HEK293 (cell line): ENCODE data around the gene SLC35F5.

Source experiments
- CTCF ChIA-PET: fragments of 350-600 bp; formaldehyde crosslinking; extraction: SDS; loops from one replicate; lab custom pipeline; 2021; ENCODE audit warnings: antibody characterized with exemption; lab: Yijun Ruan, JAX
- POLR2A ChIA-PET: fragments of 300-600 bp; formaldehyde crosslinking; extraction: SDS; loops from one replicate; lab custom pipeline; 2020; ENCODE audit warnings: antibody characterized with exemption, inconsistent platforms; lab: Yijun Ruan, JAX
- H3K27ac ChIP-seq: fragments of 200-500 bp; sonication (Bioruptor generic); 2 replicates; pipeline ENCODE4 v1.5.1; 2014; ENCODE audit warnings: low read depth, low read length, control low read depth, inconsistent platforms; ENCODE audit errors: extremely low read depth
- H3K36me3 ChIP-seq, 2 experiments: fragments of 200-500 bp in 1 of 2; sonication (Bioruptor generic) in 1 of 2; 1 replicate in 1 of 2; 2 replicates in 1 of 2; pipeline ENCODE4 v1.5.1; 2014 to 2017; ENCODE audit warnings: inconsistent platforms in 2 of 2, low read length in 2 of 2; ENCODE audit not compliant: control insufficient read depth in 2 of 2, insufficient read depth in 1 of 2
- H3K4me1 ChIP-seq: fragments of 200-500 bp; sonication (Bioruptor generic); 2 replicates; pipeline ENCODE4 v1.5.1; 2014; ENCODE audit warnings: mild to moderate bottlenecking, low read length, inconsistent platforms; ENCODE audit not compliant: control insufficient read depth, insufficient read depth
- H3K4me3 ChIP-seq: 2 replicates; pipeline ENCODE4 v1.5.1; 2011; ENCODE audit warnings: low read depth, mild to moderate bottlenecking, control low read depth, low read length, moderate library complexity
- H3K9me3 ChIP-seq: fragments of 200-500 bp; sonication (Bioruptor generic); 2 replicates; pipeline ENCODE4 v1.5.1; 2014; ENCODE audit warnings: low read depth, low read length, inconsistent platforms; ENCODE audit not compliant: control insufficient read depth, insufficient read depth
- IKZF3 ChIP-seq: fragments of 450-650 bp; IDR thresholded peaks from 2 replicates; pipeline ENCODE4 v1.5.0; 2018; ENCODE audit warnings: missing biosample characterization, mild to moderate bottlenecking, missing genetic modification characterization, moderate library complexity
- MZF1 ChIP-seq: fragments of 450-650 bp; formaldehyde crosslinking; IDR thresholded peaks from 2 replicates; pipeline ENCODE4 v1.5.1; 2017; ENCODE audit warnings: missing biosample characterization, missing genetic modification characterization, borderline replicate concordance
- SETDB1 ChIP-seq: IDR thresholded peaks from one replicate; pipeline ENCODE4 v1.6.1; 2017; ENCODE audit warnings: mild to moderate bottlenecking, low read length, moderate library complexity, mixed read lengths; ENCODE audit not compliant: insufficient read length
- SP2 ChIP-seq: fragments of 450-650 bp; formaldehyde crosslinking; IDR thresholded peaks from 2 replicates; pipeline ENCODE4 v1.5.1; 2016; ENCODE audit warnings: missing biosample characterization, missing genetic modification characterization
- ZNF140 ChIP-seq: fragments of 450-650 bp; formaldehyde crosslinking; IDR thresholded peaks from 2 replicates; pipeline ENCODE4 v1.5.1; 2016; ENCODE audit warnings: missing biosample characterization, missing genetic modification characterization
- ZNF184 ChIP-seq: fragments of 450-650 bp; IDR thresholded peaks from 2 replicates; pipeline ENCODE4 v1.5.1; 2018; ENCODE audit warnings: missing biosample characterization, mild to moderate bottlenecking, missing genetic modification characterization
- ZNF274 ChIP-seq, 2 experiments: fragments of 200-500 bp in 1 of 2; fragments of 450-650 bp in 1 of 2; sonication (Bioruptor generic) in 1 of 2; formaldehyde crosslinking in 1 of 2; IDR thresholded peaks; 2 replicates each; pipeline versions ENCODE4 v1.5.1 to v1.6.1; 2014 to 2016; ENCODE audit warnings: borderline replicate concordance in 1 of 2, inconsistent platforms in 1 of 2, low read length in 1 of 2, missing biosample characterization in 1 of 2, missing genetic modification characterization in 1 of 2
- ZNF341 ChIP-seq: fragments of 450-650 bp; formaldehyde crosslinking; IDR thresholded peaks from 2 replicates; pipeline ENCODE4; 2016; ENCODE audit warnings: low read depth, missing biosample characterization, missing genetic modification characterization
- ZNF366 ChIP-seq: fragments of 450-650 bp; formaldehyde crosslinking; conservative IDR thresholded peaks from 2 replicates; pipeline ENCODE4 v1.5.1; 2016; ENCODE audit warnings: missing biosample characterization, missing genetic modification characterization
- ZNF514 ChIP-seq: fragments of 450-650 bp; formaldehyde crosslinking; IDR thresholded peaks from 2 replicates; pipeline ENCODE4 v1.5.1; 2016; ENCODE audit warnings: missing biosample characterization, missing genetic modification characterization
- ZNF585B ChIP-seq: fragments of 450-650 bp; formaldehyde crosslinking; IDR thresholded peaks from 2 replicates; pipeline ENCODE4 v1.5.1; 2016; ENCODE audit warnings: missing biosample characterization, missing genetic modification characterization
- TF ChIP-seq, protein P1 (sequence below): fragments of 450-650 bp; formaldehyde crosslinking; IDR thresholded peaks from 2 replicates; pipeline ENCODE4 v1.5.1; 2016; ENCODE audit warnings: missing biosample characterization, missing genetic modification characterization
- TF ChIP-seq, protein P2 (sequence below): sonication (generic); formaldehyde crosslinking; IDR thresholded peaks from 2 replicates; pipeline ENCODE4 v1.8.1; 2022; ENCODE audit warnings: mild to moderate bottlenecking, moderate library complexity, missing genetic modification reagents
- TF ChIP-seq, protein P3 (sequence below): fragments of 450-650 bp; IDR thresholded peaks from 2 replicates; pipeline ENCODE4 v1.5.1; 2018; ENCODE audit warnings: missing biosample characterization, missing genetic modification characterization
- TF ChIP-seq, protein P4 (sequence below): fragments of 450-650 bp; formaldehyde crosslinking; IDR thresholded peaks from 2 replicates; pipeline ENCODE4 v1.5.1; 2016; ENCODE audit warnings: missing biosample characterization, missing genetic modification characterization
- TF ChIP-seq, protein P5 (sequence below): fragments of 450-650 bp; formaldehyde crosslinking; IDR thresholded peaks from 2 replicates; pipeline ENCODE4 v1.5.1; 2016; ENCODE audit warnings: missing biosample characterization, missing genetic modification characterization
- TF ChIP-seq, protein P6 (sequence below): fragments of 450-650 bp; formaldehyde crosslinking; IDR thresholded peaks from 2 replicates; pipeline ENCODE4 v1.5.1; 2017; ENCODE audit warnings: missing biosample characterization, mild to moderate bottlenecking, missing genetic modification characterization, moderate library complexity
- TF ChIP-seq, protein P7 (sequence below): fragments of 450-650 bp; formaldehyde crosslinking; IDR thresholded peaks from 2 replicates; pipeline ENCODE4 v1.5.1; 2016; ENCODE audit warnings: missing biosample characterization, missing genetic modification characterization, borderline replicate concordance

The SLC35F5 gene

DNA sequence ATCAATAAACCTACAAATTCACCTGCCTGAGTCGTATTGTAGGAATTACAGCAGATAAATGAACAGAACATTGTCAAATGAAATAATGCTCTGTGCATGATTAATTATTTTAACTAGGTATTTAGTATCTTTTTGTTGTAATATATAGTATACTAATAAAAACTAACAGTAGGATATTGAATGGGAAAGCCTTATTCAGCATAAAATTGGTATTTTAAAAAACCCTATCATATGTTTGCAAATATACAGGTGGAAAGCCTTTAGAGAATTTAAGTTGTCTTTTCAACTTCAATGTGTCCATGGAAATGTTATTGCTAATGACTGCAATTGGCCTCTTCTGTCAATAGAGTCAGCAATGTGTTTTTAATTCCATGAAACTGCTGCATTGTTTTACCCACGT, 40.8 kb upstream of the SLC35F5 start:
- POLR2A ChIA-PET, result no interaction called here
- H3K27ac ChIP-seq, result no peak overlapping the region
- H3K4me3 ChIP-seq, result no peak overlapping the region
- no peaks in the 10 kb centered on the region for H3K4me1 ChIP-seq
- CTCF ChIA-PET, result no interaction called here
- H3K9me3 ChIP-seq, result no peaks in the 10 kb centered on the region
- no peaks in the 10 kb centered on the region for H3K36me3 ChIP-seq
- TF ChIP-seq ZNF274 (IDR thresholded peaks at IDR 0.05; ENCODE audit: low read length) (no peak), ZNF274 (tag by site-specific recombination; IDR thresholded peaks at IDR 0.05; ENCODE audit: borderline replicate concordance) (no peak), ZNF341 (no peak), SETDB1 (no peak), ZNF184 (tag by site-specific recombination) (no peak), IKZF3 (no peak), ZNF514 (tag by site-specific recombination) (no peak), MZF1 (tag by site-specific recombination) (no peak), ZNF585B (tag by site-specific recombination) (no peak), ZNF140 (tag by site-specific recombination) (no peak), SP2 (no peak), ZNF366 (tag by site-specific recombination) (no peak)
- TF ChIP-seq, protein P1, sequence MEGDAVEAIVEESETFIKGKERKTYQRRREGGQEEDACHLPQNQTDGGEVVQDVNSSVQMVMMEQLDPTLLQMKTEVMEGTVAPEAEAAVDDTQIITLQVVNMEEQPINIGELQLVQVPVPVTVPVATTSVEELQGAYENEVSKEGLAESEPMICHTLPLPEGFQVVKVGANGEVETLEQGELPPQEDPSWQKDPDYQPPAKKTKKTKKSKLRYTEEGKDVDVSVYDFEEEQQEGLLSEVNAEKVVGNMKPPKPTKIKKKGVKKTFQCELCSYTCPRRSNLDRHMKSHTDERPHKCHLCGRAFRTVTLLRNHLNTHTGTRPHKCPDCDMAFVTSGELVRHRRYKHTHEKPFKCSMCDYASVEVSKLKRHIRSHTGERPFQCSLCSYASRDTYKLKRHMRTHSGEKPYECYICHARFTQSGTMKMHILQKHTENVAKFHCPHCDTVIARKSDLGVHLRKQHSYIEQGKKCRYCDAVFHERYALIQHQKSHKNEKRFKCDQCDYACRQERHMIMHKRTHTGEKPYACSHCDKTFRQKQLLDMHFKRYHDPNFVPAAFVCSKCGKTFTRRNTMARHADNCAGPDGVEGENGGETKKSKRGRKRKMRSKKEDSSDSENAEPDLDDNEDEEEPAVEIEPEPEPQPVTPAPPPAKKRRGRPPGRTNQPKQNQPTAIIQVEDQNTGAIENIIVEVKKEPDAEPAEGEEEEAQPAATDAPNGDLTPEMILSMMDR (tag by site-specific recombination), result no peak
- TF ChIP-seq, protein P2, sequence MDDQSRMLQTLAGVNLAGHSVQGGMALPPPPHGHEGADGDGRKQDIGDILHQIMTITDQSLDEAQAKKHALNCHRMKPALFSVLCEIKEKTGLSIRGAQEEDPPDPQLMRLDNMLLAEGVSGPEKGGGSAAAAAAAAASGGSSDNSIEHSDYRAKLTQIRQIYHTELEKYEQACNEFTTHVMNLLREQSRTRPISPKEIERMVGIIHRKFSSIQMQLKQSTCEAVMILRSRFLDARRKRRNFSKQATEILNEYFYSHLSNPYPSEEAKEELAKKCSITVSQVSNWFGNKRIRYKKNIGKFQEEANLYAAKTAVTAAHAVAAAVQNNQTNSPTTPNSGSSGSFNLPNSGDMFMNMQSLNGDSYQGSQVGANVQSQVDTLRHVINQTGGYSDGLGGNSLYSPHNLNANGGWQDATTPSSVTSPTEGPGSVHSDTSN (CRISPR knock-in tag), result no peak
- TF ChIP-seq, protein P3, sequence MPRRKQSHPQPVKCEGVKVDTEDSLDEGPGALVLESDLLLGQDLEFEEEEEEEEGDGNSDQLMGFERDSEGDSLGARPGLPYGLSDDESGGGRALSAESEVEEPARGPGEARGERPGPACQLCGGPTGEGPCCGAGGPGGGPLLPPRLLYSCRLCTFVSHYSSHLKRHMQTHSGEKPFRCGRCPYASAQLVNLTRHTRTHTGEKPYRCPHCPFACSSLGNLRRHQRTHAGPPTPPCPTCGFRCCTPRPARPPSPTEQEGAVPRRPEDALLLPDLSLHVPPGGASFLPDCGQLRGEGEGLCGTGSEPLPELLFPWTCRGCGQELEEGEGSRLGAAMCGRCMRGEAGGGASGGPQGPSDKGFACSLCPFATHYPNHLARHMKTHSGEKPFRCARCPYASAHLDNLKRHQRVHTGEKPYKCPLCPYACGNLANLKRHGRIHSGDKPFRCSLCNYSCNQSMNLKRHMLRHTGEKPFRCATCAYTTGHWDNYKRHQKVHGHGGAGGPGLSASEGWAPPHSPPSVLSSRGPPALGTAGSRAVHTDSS (tag by site-specific recombination), result no peak
- TF ChIP-seq, protein P4, sequence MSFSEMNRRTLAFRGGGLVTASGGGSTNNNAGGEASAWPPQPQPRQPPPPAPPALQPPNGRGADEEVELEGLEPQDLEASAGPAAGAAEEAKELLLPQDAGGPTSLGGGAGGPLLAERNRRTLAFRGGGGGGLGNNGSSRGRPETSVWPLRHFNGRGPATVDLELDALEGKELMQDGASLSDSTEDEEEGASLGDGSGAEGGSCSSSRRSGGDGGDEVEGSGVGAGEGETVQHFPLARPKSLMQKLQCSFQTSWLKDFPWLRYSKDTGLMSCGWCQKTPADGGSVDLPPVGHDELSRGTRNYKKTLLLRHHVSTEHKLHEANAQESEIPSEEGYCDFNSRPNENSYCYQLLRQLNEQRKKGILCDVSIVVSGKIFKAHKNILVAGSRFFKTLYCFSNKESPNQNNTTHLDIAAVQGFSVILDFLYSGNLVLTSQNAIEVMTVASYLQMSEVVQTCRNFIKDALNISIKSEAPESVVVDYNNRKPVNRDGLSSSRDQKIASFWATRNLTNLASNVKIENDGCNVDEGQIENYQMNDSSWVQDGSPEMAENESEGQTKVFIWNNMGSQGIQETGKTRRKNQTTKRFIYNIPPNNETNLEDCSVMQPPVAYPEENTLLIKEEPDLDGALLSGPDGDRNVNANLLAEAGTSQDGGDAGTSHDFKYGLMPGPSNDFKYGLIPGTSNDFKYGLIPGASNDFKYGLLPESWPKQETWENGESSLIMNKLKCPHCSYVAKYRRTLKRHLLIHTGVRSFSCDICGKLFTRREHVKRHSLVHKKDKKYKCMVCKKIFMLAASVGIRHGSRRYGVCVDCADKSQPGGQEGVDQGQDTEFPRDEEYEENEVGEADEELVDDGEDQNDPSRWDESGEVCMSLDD (tag by site-specific recombination), result no peak
- TF ChIP-seq, protein P5, sequence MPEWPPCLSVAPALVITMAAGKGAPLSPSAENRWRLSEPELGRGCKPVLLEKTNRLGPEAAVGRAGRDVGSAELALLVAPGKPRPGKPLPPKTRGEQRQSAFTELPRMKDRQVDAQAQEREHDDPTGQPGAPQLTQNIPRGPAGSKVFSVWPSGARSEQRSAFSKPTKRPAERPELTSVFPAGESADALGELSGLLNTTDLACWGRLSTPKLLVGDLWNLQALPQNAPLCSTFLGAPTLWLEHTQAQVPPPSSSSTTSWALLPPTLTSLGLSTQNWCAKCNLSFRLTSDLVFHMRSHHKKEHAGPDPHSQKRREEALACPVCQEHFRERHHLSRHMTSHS (tag by site-specific recombination), result no peak
- TF ChIP-seq, protein P6, sequence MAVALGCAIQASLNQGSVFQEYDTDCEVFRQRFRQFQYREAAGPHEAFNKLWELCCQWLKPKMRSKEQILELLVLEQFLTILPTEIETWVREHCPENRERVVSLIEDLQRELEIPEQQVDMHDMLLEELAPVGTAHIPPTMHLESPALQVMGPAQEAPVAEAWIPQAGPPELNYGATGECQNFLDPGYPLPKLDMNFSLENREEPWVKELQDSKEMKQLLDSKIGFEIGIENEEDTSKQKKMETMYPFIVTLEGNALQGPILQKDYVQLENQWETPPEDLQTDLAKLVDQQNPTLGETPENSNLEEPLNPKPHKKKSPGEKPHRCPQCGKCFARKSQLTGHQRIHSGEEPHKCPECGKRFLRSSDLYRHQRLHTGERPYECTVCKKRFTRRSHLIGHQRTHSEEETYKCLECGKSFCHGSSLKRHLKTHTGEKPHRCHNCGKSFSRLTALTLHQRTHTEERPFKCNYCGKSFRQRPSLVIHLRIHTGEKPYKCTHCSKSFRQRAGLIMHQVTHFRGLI, result no peak
- TF ChIP-seq, protein P7, sequence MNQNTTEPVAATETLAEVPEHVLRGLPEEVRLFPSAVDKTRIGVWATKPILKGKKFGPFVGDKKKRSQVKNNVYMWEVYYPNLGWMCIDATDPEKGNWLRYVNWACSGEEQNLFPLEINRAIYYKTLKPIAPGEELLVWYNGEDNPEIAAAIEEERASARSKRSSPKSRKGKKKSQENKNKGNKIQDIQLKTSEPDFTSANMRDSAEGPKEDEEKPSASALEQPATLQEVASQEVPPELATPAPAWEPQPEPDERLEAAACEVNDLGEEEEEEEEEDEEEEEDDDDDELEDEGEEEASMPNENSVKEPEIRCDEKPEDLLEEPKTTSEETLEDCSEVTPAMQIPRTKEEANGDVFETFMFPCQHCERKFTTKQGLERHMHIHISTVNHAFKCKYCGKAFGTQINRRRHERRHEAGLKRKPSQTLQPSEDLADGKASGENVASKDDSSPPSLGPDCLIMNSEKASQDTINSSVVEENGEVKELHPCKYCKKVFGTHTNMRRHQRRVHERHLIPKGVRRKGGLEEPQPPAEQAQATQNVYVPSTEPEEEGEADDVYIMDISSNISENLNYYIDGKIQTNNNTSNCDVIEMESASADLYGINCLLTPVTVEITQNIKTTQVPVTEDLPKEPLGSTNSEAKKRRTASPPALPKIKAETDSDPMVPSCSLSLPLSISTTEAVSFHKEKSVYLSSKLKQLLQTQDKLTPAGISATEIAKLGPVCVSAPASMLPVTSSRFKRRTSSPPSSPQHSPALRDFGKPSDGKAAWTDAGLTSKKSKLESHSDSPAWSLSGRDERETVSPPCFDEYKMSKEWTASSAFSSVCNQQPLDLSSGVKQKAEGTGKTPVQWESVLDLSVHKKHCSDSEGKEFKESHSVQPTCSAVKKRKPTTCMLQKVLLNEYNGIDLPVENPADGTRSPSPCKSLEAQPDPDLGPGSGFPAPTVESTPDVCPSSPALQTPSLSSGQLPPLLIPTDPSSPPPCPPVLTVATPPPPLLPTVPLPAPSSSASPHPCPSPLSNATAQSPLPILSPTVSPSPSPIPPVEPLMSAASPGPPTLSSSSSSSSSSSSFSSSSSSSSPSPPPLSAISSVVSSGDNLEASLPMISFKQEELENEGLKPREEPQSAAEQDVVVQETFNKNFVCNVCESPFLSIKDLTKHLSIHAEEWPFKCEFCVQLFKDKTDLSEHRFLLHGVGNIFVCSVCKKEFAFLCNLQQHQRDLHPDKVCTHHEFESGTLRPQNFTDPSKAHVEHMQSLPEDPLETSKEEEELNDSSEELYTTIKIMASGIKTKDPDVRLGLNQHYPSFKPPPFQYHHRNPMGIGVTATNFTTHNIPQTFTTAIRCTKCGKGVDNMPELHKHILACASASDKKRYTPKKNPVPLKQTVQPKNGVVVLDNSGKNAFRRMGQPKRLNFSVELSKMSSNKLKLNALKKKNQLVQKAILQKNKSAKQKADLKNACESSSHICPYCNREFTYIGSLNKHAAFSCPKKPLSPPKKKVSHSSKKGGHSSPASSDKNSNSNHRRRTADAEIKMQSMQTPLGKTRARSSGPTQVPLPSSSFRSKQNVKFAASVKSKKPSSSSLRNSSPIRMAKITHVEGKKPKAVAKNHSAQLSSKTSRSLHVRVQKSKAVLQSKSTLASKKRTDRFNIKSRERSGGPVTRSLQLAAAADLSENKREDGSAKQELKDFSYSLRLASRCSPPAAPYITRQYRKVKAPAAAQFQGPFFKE (tag by site-specific recombination), result no peak
